C4-2B (cell line): ENCODE measurements around the gene CX3CL1.
A peak's percentile ranks its signal among the peaks of the same experiment; 100 is the strongest.
"Not testable (repeated sequence)": the region's sequence is repeated elsewhere in the genome, so short reads cannot be mapped to it uniquely, and the experiment has no call there.

Source experiments
- H3K27ac ChIP-seq: fragments of 450-650 bp; 2 replicates; pipeline ENCODE4 v1.5.1; 2017
- ZFX ChIP-seq: fragments of 450-650 bp; IDR thresholded peaks from 2 replicates; pipeline ENCODE4 v1.6.1; 2017
- TF ChIP-seq, protein P1 (sequence below): fragments of 450-650 bp; conservative IDR thresholded peaks from 2 replicates; pipeline ENCODE4 v1.5.1; 2017; ENCODE audit warnings: mild to moderate bottlenecking

The CX3CL1 gene

GRCh38 chr16:57341062-57341440, 31.2 kb upstream of the CX3CL1 start:
- no peak for TF ChIP-seq ZFX
- TF ChIP-seq, protein P1, sequence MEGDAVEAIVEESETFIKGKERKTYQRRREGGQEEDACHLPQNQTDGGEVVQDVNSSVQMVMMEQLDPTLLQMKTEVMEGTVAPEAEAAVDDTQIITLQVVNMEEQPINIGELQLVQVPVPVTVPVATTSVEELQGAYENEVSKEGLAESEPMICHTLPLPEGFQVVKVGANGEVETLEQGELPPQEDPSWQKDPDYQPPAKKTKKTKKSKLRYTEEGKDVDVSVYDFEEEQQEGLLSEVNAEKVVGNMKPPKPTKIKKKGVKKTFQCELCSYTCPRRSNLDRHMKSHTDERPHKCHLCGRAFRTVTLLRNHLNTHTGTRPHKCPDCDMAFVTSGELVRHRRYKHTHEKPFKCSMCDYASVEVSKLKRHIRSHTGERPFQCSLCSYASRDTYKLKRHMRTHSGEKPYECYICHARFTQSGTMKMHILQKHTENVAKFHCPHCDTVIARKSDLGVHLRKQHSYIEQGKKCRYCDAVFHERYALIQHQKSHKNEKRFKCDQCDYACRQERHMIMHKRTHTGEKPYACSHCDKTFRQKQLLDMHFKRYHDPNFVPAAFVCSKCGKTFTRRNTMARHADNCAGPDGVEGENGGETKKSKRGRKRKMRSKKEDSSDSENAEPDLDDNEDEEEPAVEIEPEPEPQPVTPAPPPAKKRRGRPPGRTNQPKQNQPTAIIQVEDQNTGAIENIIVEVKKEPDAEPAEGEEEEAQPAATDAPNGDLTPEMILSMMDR = no peak
- H3K27ac ChIP-seq = peak overlapping the region; percentile 57

- no peak for TF ChIP-seq ZFX
- TF ChIP-seq, protein P1 = no peak
- peak overlapping the region; percentile 57 for H3K27ac ChIP-seq
Observed at GRCh38 chr16:57341441-57342303, 30.6 kb upstream of the CX3CL1 start.

DNA sequence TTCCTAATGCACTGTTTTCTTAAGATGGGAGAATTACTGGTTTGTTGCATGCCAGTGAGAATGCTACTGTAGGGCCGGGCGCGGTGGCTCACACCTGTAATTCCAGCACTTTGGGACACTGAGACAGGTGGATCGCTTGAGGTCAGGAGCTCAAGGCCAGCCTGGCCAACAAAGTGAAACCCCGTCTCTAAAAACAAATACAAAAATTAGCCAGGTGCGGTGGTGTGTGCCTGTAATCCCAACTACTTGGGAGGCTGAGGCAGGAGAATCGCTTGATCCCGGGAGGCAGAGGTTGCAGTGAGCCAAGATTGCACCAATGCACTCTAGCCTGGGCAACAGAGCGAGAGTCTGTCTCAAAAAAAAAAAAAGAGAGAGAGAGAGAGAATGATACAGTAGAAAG, 29.7 kb upstream of the CX3CL1 start:
- not testable (repeated sequence) for H3K27ac ChIP-seq

DNA sequence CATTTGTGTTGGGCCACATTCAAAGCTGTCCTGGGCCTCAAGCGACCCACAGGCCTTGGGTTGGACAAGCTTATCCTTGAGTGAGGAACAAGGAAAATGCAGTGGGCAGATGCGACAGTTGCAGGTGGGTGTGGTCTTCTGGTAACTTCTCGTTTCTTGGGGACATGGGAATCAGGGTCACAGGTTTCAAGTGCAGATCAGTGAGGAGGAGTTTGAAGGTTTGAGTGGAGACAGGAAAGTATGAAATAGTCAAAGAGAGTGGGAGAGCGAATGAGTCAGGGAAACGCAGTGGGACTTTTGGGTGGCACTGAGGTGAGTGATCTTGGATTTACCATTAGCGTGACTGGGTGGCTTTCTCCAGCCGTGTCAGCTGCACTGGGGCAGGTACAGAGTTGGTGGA, 29.1 kb upstream of the CX3CL1 start:
- no peak for TF ChIP-seq ZFX
- H3K27ac ChIP-seq = no peak overlapping the region

GRCh38 chr16:57344094-57344493, 28.2 kb upstream of the CX3CL1 start:
- not testable (repeated sequence) for H3K27ac ChIP-seq

DNA sequence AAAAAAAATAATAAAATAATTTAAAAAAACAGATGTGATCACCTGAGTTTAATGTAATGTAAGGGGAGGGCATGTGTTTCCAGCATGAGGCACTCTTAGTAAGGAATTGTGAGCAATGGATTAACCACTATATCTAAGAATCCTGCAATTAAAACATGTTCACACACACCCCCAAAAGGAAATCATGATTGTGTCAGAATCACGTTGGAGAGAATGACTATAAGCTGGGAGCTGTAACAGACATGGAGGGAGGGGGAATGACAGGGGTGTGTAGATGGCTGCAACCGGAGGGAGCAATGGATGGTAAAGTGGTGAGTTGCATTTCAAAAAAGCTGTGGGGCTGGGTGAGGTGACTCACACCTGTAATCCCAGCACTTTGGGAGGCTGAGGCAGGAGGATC, 27.3 kb upstream of the CX3CL1 start:
- TF ChIP-seq, protein P1 = no peak
- no peak overlapping the region for H3K27ac ChIP-seq

DNA sequence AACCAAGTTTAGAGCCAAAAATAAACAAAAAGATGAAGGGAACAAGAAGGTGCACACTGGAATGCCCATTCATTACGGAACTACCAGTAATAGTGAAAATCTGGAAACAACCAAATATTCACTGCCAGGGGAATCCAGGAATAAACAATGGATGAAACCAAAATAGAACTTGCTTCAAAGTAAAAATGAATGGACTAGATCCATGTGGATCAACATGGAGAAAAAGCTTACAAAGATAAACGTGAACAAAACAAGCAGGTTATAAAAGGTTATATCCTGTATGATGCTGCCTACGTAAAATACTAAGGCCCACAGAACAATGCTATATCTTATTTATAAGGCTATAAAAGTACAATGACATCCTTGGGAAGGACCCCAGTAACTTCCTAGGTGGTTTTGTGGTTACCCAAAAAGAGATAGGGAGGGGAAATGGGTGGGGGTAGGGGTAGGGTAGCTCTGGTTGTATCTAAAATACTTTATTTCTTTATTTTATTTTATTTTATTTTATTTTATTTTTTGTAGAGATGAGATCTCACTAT, 26.6 kb upstream of the CX3CL1 start:
- no peak for TF ChIP-seq ZFX
- TF ChIP-seq, protein P1 = no peak
- H3K27ac ChIP-seq = no peak overlapping the region

DNA sequence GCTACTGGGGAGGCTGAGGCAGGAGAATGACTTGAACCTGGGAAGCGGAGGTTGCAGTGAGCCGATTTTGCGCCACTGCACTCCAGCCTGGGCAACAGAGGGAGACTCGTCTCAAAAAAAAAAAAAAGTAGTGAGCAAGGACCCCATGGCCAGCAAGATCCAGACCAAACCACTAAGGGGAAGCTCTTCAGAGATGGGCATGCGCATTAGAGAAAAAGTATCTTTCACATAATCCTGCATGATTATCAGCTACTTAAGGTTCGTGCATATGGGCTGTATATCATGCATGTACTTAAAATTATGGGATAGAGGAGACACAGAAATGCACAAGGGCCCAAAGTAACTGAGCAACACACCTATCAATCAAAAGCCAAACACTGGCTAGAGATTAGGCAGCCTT, 24.4 kb upstream of the CX3CL1 start:
- no peak overlapping the region for H3K27ac ChIP-seq
- no peak for TF ChIP-seq ZFX
- TF ChIP-seq, protein P1 = no peak

DNA sequence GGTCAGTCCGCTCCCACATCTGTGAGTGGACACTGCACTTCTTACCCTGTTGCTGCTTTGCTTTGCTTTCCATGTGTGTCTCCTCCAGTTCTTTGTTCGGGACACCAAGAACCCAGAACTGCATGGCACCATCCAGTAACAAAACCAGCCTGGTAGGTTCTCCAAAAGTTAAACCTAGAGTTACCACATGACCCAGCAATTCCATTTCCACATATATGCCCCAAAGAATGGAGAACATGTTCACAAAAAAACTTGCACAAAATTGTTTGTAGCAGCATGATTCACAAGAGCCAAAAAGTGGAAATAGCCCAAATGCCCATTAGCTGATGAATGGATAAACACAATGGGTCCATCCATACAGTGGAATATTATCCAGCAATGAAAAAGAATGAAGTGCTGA, 24.0 kb upstream of the CX3CL1 start:
- TF ChIP-seq ZFX = no peak
- TF ChIP-seq, protein P1 = no peak
- no peak overlapping the region for H3K27ac ChIP-seq
